Esophagus squamous epithelium (tissue), 4 donors: Measurements from ENCODE around the gene LUZP1.

Experiments
- POLR2A ChIP-seq, 4 donors: fragments of 450-650 bp; IDR thresholded peaks; one replicate each; pipeline ENCODE4 v1.6.1; 2017; ENCODE audit warnings: antibody characterized with exemption in 4 of 4, mild to moderate bottlenecking in 4 of 4, moderate library complexity in 3 of 4
- TF ChIP-seq, protein P1 (sequence below), 6 experiments: fragments of 450-650 bp in 4 of 6; fragments of 200-600 bp in 2 of 6; sonication (generic) in 2 of 6; IDR thresholded peaks; one replicate each; pipeline ENCODE4 v1.5.1; 2016 to 2019; ENCODE audit warnings: antibody characterized with exemption in 6 of 6, mild to moderate bottlenecking in 4 of 6, moderate library complexity in 4 of 6

DNA sequence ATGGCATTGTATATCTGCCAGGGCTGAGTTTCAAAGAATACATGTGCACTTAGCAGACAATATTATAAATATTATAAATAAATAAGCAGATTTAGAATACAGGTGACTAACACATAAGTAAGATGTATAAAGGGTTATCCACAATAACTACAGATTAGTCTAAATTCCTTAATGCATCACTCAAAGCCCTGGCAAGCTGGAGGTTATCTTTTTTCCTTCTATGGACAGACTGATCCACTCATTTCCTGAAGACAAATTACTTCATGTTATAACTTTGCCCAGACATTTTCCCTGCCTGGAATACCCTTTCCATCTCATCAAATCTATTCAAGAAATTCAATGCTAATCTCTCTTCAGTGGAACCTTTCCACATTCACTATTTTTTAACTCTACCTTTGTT lies 38.8 kb downstream of the LUZP1 start:
- TF ChIP-seq, protein P1, sequence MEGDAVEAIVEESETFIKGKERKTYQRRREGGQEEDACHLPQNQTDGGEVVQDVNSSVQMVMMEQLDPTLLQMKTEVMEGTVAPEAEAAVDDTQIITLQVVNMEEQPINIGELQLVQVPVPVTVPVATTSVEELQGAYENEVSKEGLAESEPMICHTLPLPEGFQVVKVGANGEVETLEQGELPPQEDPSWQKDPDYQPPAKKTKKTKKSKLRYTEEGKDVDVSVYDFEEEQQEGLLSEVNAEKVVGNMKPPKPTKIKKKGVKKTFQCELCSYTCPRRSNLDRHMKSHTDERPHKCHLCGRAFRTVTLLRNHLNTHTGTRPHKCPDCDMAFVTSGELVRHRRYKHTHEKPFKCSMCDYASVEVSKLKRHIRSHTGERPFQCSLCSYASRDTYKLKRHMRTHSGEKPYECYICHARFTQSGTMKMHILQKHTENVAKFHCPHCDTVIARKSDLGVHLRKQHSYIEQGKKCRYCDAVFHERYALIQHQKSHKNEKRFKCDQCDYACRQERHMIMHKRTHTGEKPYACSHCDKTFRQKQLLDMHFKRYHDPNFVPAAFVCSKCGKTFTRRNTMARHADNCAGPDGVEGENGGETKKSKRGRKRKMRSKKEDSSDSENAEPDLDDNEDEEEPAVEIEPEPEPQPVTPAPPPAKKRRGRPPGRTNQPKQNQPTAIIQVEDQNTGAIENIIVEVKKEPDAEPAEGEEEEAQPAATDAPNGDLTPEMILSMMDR (IDR thresholded peaks at IDR 0.05), result no peak
- TF ChIP-seq POLR2A (IDR thresholded peaks at IDR 0.05), result no peak
